HG02763 (cell line): ENCODE data around the gene SYF2.
"Not testable (repeated sequence)": the region's sequence is repeated elsewhere in the genome, so short reads cannot be mapped to it uniquely, and the experiment has no call there.

ENCODE experiments used
- ATAC-seq: cut with Tn5 transposase; IDR thresholded peaks from one replicate; pipeline ENCODE4 v1.9.1; 2021; ENCODE audit warnings: mild to moderate bottlenecking, moderate library complexity; ENCODE audit not compliant: unreplicated experiment

The SYF2 gene

DNA sequence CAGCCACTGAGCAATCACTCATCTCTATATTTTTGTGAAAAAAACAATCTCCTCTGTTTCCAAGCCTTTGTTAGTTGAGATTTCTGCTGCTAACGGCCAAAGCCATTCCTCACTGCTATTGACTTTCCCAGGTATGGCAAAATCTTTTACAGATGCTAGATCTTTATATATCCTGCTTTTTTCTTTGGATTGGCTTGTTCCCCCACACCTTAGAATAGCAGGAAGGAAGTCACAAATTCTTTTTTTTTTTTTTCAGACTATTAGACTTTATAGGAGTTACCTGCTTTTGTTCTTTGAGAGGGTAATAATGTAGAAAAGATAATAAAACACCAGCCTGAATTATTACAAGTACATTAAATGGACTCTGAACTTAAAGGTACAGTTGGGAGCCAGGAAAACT is 24.2 kb downstream of the SYF2 start:
- no peak for ATAC-seq

DNA sequence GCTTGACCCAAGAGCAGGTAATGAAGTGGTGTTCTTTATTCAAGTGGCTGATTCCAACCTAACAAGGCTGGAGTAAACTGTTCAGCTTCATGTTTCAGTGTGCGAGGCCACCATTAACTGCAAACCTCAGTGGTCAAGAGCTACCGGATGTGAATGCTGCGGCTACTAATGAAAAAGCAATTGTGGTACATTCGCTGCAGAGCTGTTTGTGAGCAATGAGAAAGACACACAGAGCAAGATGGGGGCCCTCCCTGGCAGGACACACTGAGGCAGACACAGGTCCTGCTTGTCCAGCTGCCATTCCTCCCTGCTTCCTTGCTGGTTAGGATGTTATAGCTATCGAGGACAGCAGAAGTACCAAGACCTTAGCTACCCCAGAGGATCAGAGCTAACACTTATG is 26.1 kb downstream of the SYF2 start:
- ATAC-seq, result no peak

DNA sequence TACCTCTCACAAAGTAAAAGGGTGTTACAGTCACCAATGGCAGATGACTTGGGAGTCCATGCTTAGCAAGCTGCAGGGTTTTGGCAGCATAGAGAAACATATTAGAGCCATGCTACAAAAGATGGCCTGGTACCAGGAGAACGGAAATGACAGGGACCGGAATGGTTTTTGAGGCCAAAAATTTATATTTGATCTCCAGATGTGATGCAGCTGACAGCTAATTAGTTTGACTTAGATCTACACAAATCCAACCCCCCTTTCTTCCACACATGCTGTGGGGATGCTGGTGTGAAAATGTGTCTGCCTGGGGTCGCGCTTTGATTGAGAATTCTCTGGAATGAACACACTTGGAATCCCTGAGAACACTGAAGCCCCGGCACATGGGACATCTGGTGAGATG is 26.5 kb downstream of the SYF2 start:
- no peak for ATAC-seq

DNA sequence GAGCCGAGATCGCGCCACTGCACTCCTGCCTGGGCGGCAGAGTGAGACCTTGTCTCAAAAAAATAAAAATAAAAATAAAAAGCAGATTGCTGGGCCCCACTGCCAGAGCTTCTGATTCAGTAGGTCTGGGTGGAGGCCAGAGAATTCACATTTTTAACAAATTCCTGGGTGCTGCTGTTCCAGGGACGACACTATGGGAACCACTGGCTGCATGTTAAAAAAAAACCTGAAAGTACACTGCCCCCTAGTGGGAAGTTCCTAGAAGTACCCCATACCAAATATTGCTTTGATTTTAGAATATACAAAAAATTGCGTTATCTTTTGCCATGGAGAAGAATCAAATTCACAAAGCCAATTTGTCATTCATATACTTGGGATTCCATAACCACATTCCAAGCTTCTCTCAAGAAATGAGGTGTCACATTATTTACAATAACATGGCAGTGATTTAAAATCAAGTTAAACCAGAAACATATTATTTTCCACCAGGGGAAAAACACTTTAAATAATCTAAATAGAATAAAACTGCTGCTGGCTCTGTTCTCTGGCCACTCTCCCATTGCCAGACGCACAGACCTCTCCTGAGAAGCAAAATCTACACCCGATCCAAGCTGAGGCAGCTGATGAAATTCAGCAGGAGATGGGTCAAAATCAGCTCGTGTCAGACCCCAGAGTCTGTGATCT is 27.4 kb downstream of the SYF2 start:
- no peak for ATAC-seq

DNA sequence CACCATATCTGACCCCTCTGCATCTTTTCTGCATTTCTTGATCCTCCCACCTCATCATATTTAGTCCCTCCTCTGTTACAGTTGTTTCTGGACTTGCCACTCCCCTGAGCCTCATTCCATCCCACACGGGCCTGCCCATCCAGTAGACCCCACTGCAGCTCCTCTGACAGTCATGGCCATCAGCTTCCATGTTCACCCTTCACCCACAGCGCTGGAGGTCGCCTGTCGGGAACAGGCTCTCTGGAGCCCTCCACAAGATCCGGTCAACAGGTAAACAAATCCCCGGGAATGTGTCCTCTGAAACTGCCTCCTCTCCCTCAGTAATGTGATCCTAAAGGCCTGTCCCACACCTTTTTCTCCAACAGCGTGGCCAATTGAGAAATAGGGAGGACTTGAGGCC is 31.3 kb downstream of the SYF2 start:
- no peak for ATAC-seq

DNA sequence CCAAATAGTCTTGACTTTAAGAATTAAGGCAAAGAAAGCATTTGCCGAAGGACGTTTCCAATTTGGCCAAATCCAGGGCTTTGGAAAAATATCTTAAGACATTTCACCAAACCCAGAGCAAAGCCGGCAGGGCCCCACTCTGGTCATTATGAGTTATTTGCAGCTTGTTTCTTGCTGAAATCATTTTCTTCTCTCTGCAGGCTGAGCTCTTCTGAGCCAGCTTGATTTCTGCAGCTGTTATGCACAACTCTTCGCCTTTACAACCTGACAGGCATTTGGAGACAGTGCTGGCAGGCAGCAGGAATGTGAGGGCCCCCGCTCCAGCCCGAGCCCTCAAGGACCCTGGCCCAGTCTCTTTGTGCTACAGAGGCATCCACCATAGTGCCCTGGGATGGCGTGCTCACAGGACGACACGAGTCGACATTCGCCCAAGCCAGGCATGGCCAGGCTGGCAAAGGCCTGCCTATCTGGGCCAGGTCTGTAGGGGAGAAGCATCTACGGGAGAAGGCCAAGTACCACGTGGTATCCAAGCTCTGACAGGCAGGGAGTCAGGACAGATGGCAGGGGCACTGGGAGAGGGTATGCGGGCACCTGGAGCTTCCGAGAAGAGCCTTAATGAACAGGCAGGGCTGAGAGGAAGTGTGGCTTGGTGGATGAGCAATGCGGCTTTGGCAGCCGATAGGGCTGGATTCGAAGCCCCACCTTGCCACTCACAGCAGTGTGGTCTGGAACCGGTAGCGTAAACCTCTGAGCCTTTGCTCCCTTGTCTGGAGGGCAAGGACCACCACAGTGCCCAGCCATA is 32.3 kb downstream of the SYF2 start:
- ATAC-seq, result no peak

DNA sequence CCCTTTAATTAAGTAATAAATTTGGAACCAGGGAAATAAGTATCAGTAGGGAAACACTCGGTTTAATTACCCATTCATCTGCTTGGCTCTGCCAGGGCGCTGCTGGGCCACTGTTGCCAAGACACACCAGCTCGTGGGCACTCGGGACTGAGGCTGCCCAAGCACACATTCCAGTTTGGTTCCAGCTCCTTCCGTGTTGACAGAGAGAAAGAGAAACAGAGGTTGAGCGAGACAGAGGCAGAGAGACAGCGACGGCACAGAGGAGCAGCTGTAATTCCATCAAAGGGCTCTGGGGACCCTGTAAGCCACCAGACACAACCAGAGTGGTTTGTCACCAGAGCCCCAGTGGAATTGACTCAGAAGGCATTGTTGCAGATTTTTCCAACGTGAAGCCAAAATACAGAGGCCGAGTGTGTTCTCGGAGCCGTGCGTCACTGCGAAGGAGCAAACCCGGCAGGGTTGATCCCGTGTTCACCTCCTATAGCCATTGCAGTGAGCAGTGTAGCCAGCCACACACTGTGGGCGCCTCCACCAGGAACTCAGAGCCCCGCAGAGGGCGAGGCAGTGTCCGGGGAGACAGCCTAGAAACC is 33.5 kb downstream of the SYF2 start:
- no peak for ATAC-seq

DNA sequence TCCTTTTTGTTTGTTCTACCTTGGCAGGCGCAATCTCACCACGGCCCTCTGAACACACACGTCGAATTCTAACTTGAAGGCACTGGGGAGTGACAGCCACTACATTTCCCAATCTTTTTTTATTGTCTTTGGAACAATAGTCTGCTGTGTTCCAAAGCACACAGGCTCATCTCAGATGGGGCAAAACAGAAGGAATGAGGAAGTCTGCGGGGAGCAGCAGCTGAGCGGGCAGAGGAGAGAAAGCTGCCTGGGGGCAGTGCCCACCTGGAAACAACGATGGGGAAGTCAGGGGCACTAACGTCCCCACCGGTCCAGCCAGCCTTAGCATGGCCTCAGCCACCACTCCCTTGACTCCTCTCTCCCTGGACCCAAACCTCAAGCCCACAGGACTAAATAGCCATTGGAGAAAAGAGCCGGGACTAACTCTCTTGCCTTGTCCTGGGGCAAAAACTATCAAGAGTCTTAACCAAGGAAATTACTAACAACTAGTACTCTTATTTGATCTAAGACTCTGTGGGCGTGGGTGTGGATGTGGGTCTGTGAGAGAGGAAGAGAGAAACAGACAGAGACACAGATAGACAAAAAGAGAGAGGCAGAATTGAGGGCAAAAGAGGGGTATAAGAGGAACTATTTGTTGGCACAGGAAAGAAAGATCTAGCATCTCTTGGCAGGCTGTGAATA is 34.2 kb downstream of the SYF2 start:
- ATAC-seq, result no peak

DNA sequence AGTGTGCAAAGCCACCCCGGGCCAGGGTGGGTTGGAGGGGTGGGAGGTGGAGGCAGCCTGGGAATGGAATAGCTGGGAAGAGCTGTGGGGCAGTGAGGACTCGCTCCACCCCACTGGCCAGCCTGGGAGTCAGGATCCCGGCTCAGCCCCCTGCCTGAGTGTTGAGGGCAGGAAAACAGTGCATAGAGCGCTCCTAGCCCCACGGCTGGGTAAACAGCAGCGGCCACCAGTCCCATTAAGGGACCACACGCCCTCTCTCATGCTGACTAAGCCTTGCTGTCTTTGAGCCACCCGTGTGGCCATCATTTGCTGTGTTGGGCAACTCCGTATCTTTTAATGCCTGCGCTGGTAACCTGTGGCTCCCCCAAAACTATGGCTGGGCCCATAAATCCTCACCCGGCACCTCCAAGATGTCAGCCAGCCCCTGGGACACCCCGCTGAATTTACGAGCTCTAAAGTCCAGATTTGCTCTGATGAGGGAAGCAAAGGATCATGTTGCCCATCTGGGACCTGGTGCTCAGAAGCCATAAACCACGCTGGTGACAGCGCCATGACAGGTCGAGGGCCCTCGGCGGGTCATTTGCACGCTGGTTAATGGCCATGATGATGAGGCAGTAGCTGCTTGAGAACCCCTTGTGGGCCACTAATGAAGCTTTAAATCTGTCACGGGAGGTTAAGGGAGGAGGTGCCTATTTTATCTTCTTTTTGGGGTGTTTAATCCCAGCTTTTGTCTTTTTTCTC is 34.9 kb downstream of the SYF2 start:
- no peak for ATAC-seq

DNA sequence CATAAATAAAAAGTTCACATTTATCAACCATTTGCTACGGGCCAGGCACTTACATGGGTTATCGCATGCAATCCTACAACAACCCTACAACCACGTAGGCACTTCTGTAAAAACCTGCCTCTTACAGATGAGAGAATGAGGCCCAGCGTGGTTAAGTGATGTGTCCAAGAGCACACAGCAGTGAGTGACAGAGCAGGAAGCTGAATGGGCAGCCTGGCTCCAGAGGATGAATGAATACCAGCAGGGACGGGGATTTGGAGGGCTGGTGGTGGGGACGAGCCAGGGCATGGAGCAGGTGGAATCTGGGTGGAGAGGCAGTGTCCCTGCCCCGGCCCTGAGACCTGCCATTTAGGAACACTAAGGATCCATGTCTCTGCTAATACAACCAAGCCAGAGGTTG is 35.5 kb downstream of the SYF2 start:
- no peak for ATAC-seq

DNA sequence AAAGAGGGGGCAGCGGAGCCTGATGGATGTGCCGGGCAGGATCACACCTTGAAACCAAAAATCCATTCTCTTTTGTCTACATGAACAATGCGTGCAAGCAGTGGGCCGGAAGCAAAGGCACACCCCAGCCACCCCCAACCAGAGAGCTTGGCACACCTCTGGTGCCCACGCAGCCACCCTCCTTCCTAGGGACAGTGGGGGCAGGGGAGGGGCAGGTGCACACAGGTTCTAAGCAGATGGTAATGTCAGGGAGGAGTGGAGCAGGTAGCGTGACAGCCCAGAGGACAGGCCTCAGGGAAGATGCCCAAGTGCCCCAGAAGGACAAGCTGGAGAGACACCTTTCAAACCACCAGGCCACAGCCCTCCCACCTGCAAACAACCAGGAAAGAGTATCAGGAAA is 36.5 kb downstream of the SYF2 start:
- ATAC-seq, result no peak

DNA sequence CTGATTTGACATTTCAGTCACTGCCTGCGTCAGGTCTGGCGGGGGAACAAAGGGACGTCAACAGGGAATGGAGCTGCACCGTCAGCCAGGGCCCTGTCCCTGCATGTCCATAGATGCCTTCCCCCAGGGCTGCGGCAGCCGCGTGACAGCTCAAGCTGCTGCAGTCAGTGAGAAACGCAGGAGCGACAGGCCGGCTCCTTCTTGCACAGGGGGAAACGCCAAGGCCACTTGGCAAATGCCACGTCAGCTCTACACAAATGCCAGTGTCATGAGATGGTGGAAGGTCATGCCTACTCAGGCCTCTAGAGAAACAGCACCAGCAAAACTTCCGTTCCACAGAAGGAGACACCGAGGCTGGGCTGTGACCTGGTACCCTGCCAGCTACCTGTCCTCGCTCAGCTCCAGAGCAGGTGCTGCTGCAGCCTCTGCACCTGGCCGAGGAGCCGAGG is 37.7 kb downstream of the SYF2 start:
- no peak for ATAC-seq

DNA sequence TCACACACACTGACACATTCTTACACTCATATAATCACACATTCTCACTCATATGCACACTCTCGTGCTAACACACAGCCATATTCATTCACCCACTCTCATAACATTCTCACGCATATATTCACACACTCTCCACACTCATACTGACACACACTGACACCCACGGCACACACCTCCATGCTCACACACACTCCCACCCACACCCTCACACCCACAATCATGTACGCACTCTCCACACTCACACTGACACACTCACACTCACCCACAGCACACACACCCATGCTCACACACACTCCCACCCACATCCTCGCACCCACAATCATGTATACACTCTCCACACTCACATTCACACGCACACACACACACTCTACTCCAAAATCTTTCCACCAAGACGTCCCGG is 38.2 kb downstream of the SYF2 start:
- ATAC-seq, result no peak

DNA sequence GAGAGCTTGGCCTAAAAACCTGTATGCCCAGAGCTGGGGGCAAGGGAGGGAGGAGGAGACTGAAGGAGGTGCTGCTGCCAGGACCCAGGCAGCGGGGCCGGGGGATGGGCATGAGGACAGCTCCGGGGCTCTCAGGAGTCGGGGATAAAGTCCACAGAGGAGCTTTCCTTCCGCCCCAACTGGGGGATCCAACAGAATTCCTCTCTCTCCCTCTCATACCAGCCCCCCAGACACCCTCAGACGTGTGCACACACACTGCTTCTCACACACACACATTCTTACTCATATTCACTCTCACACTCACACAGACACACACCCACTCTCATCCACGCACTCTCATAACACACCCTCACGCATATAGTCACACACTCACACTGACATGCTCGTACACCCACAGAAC is 39.1 kb downstream of the SYF2 start:
- ATAC-seq, result no peak

DNA sequence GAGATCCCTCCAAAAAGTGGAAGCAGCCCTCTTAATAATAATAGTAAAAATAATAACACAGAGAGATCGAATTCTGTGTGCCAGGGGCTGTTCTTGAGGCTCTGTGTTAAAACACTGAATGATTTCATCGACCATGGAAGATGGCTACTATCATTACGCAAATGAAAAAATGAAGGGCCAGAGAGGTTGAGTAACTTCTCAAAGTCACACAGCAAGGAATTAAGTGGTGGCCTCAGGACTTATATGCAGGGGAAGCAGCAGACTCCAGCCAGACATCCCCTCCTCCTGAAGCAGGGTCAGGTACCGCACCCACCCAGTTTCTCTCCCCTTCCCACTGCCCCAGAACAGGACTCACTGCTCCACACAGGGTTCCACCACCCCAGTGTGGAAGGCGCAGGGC is 40.1 kb downstream of the SYF2 start:
- no peak for ATAC-seq

DNA sequence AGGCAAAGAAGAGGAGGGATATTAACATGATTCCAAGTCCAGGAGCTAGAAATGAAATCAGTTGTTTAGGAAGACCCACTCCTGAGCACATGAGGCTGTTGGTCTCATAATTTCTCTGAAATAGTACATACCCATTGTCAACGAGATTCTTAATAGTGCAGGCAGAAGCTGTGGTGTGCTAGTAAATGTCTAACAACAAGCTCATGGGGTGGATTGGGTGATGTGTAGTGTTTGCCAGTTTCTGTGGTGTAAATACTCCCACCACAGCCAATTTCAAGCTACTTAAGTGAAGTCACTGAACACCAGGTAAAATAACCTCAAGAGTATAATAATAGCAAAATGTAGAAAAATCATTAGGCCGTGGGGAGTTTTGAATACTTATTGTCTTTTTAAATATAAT is 42.0 kb downstream of the SYF2 start:
- no peak for ATAC-seq

DNA sequence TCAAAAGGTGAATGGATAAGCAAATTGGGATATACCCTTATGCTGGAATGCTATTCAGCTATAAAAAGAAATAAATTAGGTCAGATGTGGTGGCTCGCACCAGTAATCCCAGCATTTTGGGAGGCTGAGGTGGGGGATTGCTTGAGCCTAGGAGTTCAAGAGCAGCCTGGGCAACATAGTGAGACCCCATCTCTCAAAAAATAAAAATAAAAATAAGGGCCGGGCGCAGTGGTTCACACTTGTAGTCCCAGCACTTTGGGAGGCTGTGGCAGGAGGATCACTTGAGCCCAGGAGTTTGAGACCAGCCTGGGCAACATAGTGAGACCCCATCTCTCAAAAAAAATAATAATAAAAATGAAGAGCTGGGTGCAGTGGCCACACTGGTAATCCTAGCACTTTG is 44.4 kb downstream of the SYF2 start:
- not testable (repeated sequence) for ATAC-seq

DNA sequence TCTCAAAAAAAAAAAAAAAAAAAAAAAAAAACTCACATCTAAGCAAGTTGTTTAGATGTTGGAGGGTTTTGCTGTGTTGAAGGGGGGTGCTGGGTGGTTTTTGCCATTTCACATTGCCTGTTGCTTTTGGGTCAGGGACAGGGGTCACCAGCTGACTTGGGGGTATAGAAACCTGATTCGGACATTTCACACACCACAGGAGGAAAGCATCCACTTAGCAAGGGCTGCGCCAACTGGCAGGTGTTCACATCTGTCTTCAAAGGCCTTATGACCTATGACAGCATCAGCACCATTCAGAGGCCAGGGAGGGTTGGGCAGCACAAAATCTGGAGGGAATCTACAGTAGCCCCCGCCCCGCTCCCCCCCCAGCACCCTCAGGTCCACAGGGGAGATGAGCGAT is 45.2 kb downstream of the SYF2 start:
- no peak for ATAC-seq

DNA sequence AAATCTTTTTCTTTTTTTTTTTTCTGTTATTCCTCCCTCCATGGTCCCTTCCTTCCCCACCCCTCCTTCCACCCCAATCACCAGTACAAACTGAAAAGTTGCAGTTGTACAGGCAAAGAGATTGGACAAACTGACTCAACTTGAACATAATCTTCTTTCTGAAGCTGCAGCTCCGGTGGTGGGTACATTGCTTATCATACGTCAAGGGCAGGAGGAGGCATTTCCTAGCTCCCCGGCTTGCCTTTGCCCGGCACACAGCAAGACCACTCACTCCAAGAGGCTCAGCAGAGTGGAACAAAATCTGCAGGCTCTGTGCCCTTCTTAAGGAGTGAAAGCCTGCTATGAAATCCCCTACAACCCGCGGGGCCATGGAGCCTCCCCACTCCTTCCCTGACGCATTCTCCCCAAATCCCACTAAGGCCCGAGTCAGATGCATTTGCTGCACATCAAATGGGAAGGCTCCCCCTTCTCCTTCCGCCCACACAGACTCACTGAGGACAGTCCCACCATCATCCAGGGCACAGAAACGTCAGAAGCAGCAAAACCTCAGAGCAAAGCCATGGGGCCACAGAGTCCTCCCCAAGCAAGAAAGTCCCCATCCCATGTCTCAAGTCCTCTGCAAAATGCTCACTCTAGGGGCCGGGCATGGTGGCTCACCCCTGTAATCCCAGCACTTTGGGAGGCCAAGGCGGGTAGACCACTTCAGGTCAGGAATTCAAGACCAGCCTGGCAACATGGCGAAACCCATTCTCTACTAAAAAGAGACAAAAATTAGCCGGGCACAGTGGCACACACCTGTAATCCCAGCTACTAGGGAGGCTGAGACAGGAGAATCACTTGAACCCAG is 45.9 kb downstream of the SYF2 start:
- ATAC-seq, result no peak
